HT-29 (cell line): ENCODE results near the gene CEP164. TPM values are rescaled to one million over a fixed set of nuclear protein-coding genes. Genes with fewer than 3 reads are reported as not detected.
"Not testable (repeated sequence)": the region's sequence is repeated elsewhere in the genome, so short reads cannot be mapped to it uniquely, and the experiment has no call there.

ENCODE experiments used
- DNase-seq: peaks from one replicate; pipeline ENCODE4 v3.0.0-alpha.2; 2015; ENCODE audit warnings: low spot score
- total RNA-seq: library from RNA; depleted of rRNA; stranded (reverse); fragments of >200 nt; shearing (Covaris generic); gene quantifications from 2 replicates; pipeline ENCODE4 v1.2.3, GENCODE V29; 2014

Gene CEP164
- total RNA-seq, 1 experiment from 2014 or later = 21.4 TPM

GRCh38 chr11:117303646-117304315 is 23.9 kb upstream of the CEP164 start:
- DNase-seq = no peak

GRCh38 chr11:117305145-117305544 is 22.5 kb upstream of the CEP164 start:
- DNase-seq = no peak

GRCh38 chr11:117309310-117309709 is 18.3 kb upstream of the CEP164 start:
- no peak for DNase-seq

GRCh38 chr11:117313091-117313490 is 14.6 kb upstream of the CEP164 start:
- DNase-seq = no peak

- DNase-seq = no peak
These were observed 13.6 kb upstream of the CEP164 start for GRCh38 chr11:117313828-117314768.

- no peak for DNase-seq
These were observed 12.8 kb upstream of the CEP164 start for GRCh38 chr11:117314840-117315239.

- peak; percentile 16 for DNase-seq
These were observed 12.1 kb upstream of the CEP164 start for GRCh38 chr11:117315285-117316196.

- peak; percentile 74 for DNase-seq
These were observed 11.3 kb upstream of the CEP164 start, which contains the start of gene BACE1 for GRCh38 chr11:117316197-117316961. Gene BACE1, minus strand, starts transcription at chr11:117316256. Its CDS starts 461 bp downstream, at chr11:117315795.

GRCh38 chr11:117318738-117319137 is 8.9 kb upstream of the CEP164 start:
- no peak for DNase-seq

- no peak for DNase-seq
These were observed 8.3 kb upstream of the CEP164 start for GRCh38 chr11:117319214-117319840.

- not testable (repeated sequence) for DNase-seq
These were observed 443 bp upstream of the CEP164 start for GRCh38 chr11:117327255-117327566.

GRCh38 chr11:117328375-117329010 is 839 bp downstream of the CEP164 start:
- DNase-seq = peak; percentile 64

GRCh38 chr11:117332843-117333242 is 5.2 kb downstream of the CEP164 start:
- DNase-seq = no peak

- no peak for DNase-seq
These were observed 6.3 kb downstream of the CEP164 start for GRCh38 chr11:117333917-117334316.

GRCh38 chr11:117334896-117335295 is 7.2 kb downstream of the CEP164 start:
- no peak for DNase-seq

- no peak for DNase-seq
These were observed 7.7 kb downstream of the CEP164 start for GRCh38 chr11:117335399-117335798.

GRCh38 chr11:117337076-117337475 is 9.4 kb downstream of the CEP164 start:
- DNase-seq = no peak

GRCh38 chr11:117345039-117345438 is 17.4 kb downstream of the CEP164 start:
- DNase-seq = no peak

- DNase-seq = no peak
These were observed 26.9 kb downstream of the CEP164 start for GRCh38 chr11:117354550-117354949.
